Non-pigmented ciliary epithelial cell (primary cell): Measurements from ENCODE around the gene FGR.

Experiments
- DNase-seq: peaks from one replicate; pipeline ENCODE4 v3.0.0-alpha.2; 2010; ENCODE audit warnings: low read depth

FGR gene

GRCh38 chr1:27600498-27601175 lies 34.3 kb downstream of the FGR start:
- no peak for DNase-seq

GRCh38 chr1:27599605-27600497 lies 35.1 kb downstream of the FGR start:
- DNase-seq, result no peak

GRCh38 chr1:27598902-27599528 lies 36.0 kb downstream of the FGR start:
- no peak for DNase-seq

- DNase-seq, result no peak
These were observed 36.7 kb downstream of the FGR start for GRCh38 chr1:27598295-27598687.

GRCh38 chr1:27597516-27598294 lies 37.3 kb downstream of the FGR start:
- DNase-seq, result no peak

GRCh38 chr1:27596986-27597385 lies 38.0 kb downstream of the FGR start:
- DNase-seq, result no peak

GRCh38 chr1:27596261-27596660 lies 38.7 kb downstream of the FGR start:
- DNase-seq, result no peak

GRCh38 chr1:27595597-27595996 lies 39.4 kb downstream of the FGR start:
- no peak for DNase-seq

GRCh38 chr1:27594564-27595510 lies 40.1 kb downstream of the FGR start:
- DNase-seq, result no peak

GRCh38 chr1:27593678-27594563 lies 41.1 kb downstream of the FGR start:
- no peak for DNase-seq

- no peak for DNase-seq
These were observed 41.9 kb downstream of the FGR start for GRCh38 chr1:27592931-27593677.

- DNase-seq, result no peak
These were observed 42.6 kb downstream of the FGR start for GRCh38 chr1:27592232-27592930.

GRCh38 chr1:27591622-27592021 lies 43.4 kb downstream of the FGR start:
- DNase-seq, result no peak

- DNase-seq, result no peak
These were observed 44.0 kb downstream of the FGR start for GRCh38 chr1:27590917-27591508.

- no peak for DNase-seq
These were observed 45.1 kb downstream of the FGR start for GRCh38 chr1:27589841-27590426.

GRCh38 chr1:27589441-27589840 lies 45.5 kb downstream of the FGR start:
- no peak for DNase-seq

- peak; percentile 27 for DNase-seq
These were observed 46.4 kb downstream of the FGR start for GRCh38 chr1:27588256-27589232.
